GM12873 (cell line): ENCODE measurements around the gene GPR146.

Source experiments
- TF ChIP-seq, protein P1 (sequence below): IDR thresholded peaks from 2 replicates; pipeline ENCODE4 v1.5.1; 2012; ENCODE audit warnings: low read depth, mild to moderate bottlenecking, moderate library complexity, low read length, control low read depth; ENCODE audit not compliant: insufficient read depth; ENCODE audit errors: missing control alignments

GPR146 gene

GRCh38 chr7:1076184-1077072 is 32.1 kb downstream of the GPR146 start:
- TF ChIP-seq, protein P1, sequence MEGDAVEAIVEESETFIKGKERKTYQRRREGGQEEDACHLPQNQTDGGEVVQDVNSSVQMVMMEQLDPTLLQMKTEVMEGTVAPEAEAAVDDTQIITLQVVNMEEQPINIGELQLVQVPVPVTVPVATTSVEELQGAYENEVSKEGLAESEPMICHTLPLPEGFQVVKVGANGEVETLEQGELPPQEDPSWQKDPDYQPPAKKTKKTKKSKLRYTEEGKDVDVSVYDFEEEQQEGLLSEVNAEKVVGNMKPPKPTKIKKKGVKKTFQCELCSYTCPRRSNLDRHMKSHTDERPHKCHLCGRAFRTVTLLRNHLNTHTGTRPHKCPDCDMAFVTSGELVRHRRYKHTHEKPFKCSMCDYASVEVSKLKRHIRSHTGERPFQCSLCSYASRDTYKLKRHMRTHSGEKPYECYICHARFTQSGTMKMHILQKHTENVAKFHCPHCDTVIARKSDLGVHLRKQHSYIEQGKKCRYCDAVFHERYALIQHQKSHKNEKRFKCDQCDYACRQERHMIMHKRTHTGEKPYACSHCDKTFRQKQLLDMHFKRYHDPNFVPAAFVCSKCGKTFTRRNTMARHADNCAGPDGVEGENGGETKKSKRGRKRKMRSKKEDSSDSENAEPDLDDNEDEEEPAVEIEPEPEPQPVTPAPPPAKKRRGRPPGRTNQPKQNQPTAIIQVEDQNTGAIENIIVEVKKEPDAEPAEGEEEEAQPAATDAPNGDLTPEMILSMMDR: no peak

- TF ChIP-seq, protein P1: no peak
These were observed 34.2 kb downstream of the GPR146 start for GRCh38 chr7:1078519-1078918.

GRCh38 chr7:1078985-1079384 is 34.6 kb downstream of the GPR146 start:
- TF ChIP-seq, protein P1: no peak

DNA sequence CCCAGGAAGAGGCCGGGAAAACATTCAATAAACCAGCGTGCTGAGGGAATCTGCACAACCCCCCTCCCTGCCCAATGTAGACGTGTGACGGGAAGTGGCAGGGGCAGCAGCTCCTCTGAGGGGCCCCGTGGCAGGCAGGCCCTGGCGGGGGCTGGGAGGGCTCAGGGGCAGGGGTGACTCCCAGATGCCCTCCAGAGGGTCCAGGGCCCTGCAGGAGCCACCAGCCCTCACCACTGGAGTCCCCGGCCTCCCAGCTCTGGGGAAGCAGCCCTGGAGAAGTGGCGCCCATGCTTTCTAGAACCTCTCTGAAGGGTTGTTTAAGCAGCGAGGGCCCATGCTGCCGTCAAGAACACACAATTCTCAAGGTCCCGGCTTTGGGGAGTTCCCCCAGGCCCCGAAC is 35.2 kb downstream of the GPR146 start:
- TF ChIP-seq, protein P1: no peak

DNA sequence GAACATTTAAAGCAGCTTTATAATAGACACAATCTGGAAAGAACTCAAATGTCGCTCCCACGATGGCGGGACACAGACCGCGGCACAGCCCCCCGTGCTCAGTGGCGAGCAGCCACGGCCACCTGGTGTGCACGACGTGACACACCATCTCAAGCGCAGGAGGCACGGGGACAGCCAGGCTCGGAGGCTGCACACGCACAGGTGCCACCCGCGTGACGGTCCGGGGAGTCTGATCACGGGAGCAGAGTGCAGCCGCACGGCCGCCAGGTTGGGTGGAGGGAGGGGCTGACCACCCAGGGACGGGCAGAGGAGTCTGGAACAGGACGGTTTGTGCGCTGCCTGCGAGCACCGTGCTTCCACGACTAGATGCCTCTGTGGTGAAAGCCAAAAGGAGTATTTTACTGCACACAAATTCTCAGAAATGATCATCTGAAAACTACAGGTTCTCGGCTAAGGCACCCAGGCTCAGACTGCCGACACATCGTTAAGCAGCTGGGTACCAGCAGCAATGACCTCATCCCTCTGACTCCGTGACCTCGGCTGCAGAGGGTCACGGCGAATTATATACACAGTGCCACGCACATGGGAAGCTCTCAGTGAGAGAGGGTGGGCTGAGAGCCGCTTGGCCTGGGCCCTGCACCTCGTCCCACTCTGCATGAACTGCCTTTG is 36.0 kb downstream of the GPR146 start:
- TF ChIP-seq, protein P1: no peak

- TF ChIP-seq, protein P1: no peak
These were observed 36.5 kb downstream of the GPR146 start for GRCh38 chr7:1080921-1081255.

DNA sequence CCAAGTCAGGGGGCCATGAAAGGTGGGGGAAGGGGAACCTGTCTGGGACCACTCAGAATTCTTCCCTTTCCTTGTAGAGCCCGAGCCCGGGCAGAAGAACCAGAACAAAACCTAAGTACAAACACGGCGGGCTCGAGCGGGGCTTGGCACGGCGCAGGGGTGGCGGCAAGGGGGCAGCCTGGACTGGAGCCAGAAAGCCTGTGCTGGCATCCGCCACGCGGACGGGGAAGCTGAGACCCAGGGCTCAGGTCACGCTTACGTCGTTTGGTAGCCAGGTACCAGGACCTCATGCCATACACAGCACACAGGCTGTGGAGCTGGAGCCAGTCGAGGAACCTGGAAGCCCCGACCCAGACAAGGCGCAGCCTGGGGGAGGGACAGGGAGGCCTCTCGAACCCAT is 37.0 kb downstream of the GPR146 start:
- TF ChIP-seq, protein P1: no peak
